Omental fat pad (tissue), 4 donors: ENCODE results near the gene IFITM2. TPM values are rescaled to one million over a fixed set of nuclear protein-coding genes. Genes with fewer than 3 reads are reported as not detected.
"Not testable (repeated sequence)": the region's sequence is repeated elsewhere in the genome, so short reads cannot be mapped to it uniquely, and the experiment has no call there.

Source experiments
- ATAC-seq: fragments of 150-250 bp; one replicate; pipeline ENCODE4 v1.9.1; 2016; ENCODE audit warnings: mild to moderate bottlenecking, moderate library complexity; ENCODE audit not compliant: low FRiP score
- DNase-seq: peaks from one replicate; pipeline ENCODE4 v3.0.0-alpha.2; 2019; ENCODE audit warnings: low spot score
- total RNA-seq, 4 donors: library from RNA; depleted of rRNA; stranded (reverse); fragments of >200 nt; gene quantifications; one replicate each; pipeline ENCODE4 v1.1.0, GENCODE V29; 2016
- TF ChIP-seq, protein P1 (sequence below), 3 donors: fragments of 450-650 bp; IDR thresholded peaks; one replicate each; pipeline ENCODE4 v1.5.1; 2016 to 2017; ENCODE audit warnings: antibody characterized with exemption in 3 of 3, mild to moderate bottlenecking in 3 of 3, moderate library complexity in 2 of 3

IFITM2 gene
- total RNA-seq, 4 donors from 2014 or later = 266 to 442 (median 382) TPM

- DNase-seq (no peak), ATAC-seq (no peak)
- TF ChIP-seq, protein P1, sequence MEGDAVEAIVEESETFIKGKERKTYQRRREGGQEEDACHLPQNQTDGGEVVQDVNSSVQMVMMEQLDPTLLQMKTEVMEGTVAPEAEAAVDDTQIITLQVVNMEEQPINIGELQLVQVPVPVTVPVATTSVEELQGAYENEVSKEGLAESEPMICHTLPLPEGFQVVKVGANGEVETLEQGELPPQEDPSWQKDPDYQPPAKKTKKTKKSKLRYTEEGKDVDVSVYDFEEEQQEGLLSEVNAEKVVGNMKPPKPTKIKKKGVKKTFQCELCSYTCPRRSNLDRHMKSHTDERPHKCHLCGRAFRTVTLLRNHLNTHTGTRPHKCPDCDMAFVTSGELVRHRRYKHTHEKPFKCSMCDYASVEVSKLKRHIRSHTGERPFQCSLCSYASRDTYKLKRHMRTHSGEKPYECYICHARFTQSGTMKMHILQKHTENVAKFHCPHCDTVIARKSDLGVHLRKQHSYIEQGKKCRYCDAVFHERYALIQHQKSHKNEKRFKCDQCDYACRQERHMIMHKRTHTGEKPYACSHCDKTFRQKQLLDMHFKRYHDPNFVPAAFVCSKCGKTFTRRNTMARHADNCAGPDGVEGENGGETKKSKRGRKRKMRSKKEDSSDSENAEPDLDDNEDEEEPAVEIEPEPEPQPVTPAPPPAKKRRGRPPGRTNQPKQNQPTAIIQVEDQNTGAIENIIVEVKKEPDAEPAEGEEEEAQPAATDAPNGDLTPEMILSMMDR (IDR thresholded peaks at IDR 0.05) = no peak
These were observed 8.6 kb downstream of the IFITM2 start for GRCh38 chr11:316031-316701.

- DNase-seq (no peak), ATAC-seq (no peak)
- TF ChIP-seq, protein P1 (IDR thresholded peaks at IDR 0.05) = no peak
These were observed 9.3 kb downstream of the IFITM2 start for GRCh38 chr11:316891-317301.

DNA sequence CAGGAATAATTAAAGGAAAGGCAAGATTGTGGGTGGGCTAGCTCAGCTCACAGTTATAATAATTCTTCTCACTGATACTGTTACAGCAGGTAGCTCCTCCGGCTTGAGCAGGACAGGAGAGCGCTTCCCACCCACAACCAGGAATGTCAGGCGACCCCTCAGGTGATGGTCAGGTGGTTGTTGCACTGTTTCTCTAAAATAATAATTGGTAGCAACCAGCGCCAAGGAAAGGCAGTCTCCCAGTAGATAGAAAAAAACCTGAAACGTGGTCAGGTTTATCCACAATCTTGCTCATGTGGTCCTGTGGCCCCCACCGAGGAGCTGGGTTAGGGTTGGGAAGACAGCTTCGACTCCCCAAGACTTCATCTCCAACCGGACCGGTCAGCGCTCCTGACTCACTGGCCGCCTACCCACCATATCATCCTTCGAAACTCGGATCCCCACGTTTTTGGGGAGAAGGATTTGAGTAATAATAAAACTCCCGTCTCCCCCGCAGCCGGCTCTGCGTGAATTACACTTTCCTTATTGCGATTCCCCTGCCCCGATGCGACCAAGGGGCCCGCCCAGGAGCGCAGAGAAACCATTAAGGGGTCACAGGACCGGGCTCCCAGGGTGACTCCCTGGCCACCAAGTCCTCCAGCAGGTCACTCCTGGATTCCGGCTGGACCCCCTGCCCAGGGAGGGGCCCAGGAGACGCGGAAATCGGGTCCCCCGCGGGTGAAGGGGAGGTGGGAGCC is 10.2 kb downstream of the IFITM2 start:
- DNase-seq = not testable (repeated sequence)
- ATAC-seq = peak; percentile 17

DNA sequence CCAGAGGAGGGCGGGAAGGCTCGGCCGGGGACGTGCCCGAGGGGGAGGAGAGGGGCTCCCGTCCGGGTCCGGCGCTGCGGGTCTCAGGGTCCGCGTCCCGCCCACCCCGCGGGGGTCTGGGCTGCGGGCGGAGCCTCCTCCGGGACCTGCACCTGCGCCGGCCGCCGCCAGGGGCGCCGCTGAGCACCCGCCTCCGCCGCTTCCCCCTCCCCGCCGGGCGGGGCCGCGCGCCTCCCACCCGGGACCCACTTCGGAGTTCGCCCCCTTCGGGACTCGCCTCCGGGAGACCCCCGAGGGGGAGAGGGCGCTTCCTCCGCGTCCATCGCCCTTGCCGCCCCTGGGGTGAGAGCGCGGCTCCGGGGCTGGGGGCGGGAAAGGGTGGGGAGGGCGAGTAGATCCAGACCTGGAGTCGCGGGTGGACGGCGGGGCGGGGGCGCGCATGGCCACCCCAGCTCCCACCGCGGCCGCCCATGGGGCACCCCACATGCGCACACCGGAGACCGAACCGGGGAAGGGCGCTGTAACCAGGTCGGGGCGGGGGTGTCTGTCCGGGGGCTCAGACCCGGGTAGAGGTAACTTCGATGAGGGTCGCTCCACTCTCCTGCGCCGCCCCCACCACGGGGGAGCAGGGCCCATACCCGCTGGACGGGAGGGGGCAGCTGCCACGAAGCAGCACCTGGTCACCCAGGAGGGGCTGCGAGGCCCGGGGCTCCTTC is 10.9 kb downstream of the IFITM2 start:
- peak; percentile 52 for ATAC-seq
- DNase-seq = not testable (repeated sequence)

GRCh38 chr11:319121-319887 is 11.7 kb downstream of the IFITM2 start:
- DNase-seq = not testable (repeated sequence)
- peak; percentile 6 for ATAC-seq

- DNase-seq, ATAC-seq: not testable (repeated sequence)
These were observed 12.3 kb downstream of the IFITM2 start for GRCh38 chr11:319888-320273.

DNA sequence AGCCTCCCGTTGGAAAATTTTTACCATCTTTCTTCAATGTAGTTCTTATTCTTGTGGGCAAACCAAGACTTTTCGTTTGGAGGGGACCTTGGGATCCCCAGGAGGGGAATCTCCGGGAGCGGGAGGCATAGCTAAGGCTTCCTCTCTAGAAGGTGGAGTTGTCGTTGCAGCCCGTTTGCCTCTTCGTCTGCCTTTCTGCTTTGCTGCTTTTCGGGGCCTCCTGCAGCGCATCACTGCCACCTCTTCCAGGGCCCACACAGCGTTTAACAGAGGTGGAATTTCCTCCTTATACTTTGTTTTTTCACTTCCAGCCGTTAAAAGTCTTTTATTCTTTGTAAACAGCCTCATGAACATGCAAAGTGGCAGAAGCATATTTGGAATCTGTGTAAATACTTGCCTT is 16.5 kb downstream of the IFITM2 start:
- ATAC-seq (no peak), DNase-seq (no peak)
- TF ChIP-seq, protein P1 (IDR thresholded peaks at IDR 0.05) = no peak

GRCh38 chr11:324593-325517 is 17.2 kb downstream of the IFITM2 start:
- not testable (repeated sequence) for DNase-seq, ATAC-seq
